Effector CD8-positive, alpha-beta T cell (primary cell): Measurements from ENCODE around the gene KAT5.
"Not testable (repeated sequence)": the region's sequence is repeated elsewhere in the genome, so short reads cannot be mapped to it uniquely, and the experiment has no call there.

ENCODE experiments used
- DNase-seq: peaks from one replicate; lab custom pipeline; 2025; lab: John Stamatoyannopoulos, UW
- total RNA-seq, 4 experiments: gene quantifications; one replicate each; lab custom pipeline; 2026; lab: John Stamatoyannopoulos, UW

The KAT5 gene
- 102 to 115 (median 106) reads per million in 4 experiments for total RNA-seq

GRCh38 chr11:65711785-65712632 lies at the start of gene KAT5:
Gene KAT5, plus strand, starts transcription at chr11:65712252. Its CDS starts 16 bp downstream, at chr11:65712268.
- DNase-seq: peak; percentile 95

- peak; percentile 81 for DNase-seq
Observed at GRCh38 chr11:65662799-65663638, 49.0 kb upstream of the KAT5 start, which contains the start of gene RELA. Gene RELA, minus strand, starts transcription at chr11:65662916. Its CDS starts 84 bp downstream, at chr11:65662832.

GRCh38 chr11:65663639-65664200 lies 48.3 kb upstream of the KAT5 start:
- no peak for DNase-seq

GRCh38 chr11:65672180-65672860 lies 39.7 kb upstream of the KAT5 start:
- no peak for DNase-seq

- no peak for DNase-seq
Observed at GRCh38 chr11:65672982-65673381, 39.1 kb upstream of the KAT5 start.

- DNase-seq: no peak
Observed at GRCh38 chr11:65680192-65680743, 31.8 kb upstream of the KAT5 start.

- not testable (repeated sequence) for DNase-seq
Observed at GRCh38 chr11:65683480-65683879, 28.6 kb upstream of the KAT5 start.

GRCh38 chr11:65685981-65686380 lies 26.1 kb upstream of the KAT5 start:
- no peak for DNase-seq

GRCh38 chr11:65691847-65692246 lies 20.2 kb upstream of the KAT5 start:
- DNase-seq: not testable (repeated sequence)

GRCh38 chr11:65692367-65692766 lies 19.7 kb upstream of the KAT5 start:
- DNase-seq: no peak

GRCh38 chr11:65695459-65696241 lies 16.4 kb upstream of the KAT5 start:
- DNase-seq: no peak

GRCh38 chr11:65696802-65697552 lies 15.1 kb upstream of the KAT5 start:
- no peak for DNase-seq

- no peak for DNase-seq
Observed at GRCh38 chr11:65698205-65698604, 13.8 kb upstream of the KAT5 start.

- DNase-seq: no peak
Observed at GRCh38 chr11:65699306-65699705, 12.7 kb upstream of the KAT5 start.

GRCh38 chr11:65700399-65700798 lies 11.7 kb upstream of the KAT5 start:
- DNase-seq: no peak

- no peak for DNase-seq
Observed at GRCh38 chr11:65701686-65702085, 10.4 kb upstream of the KAT5 start.

- DNase-seq: no peak
Observed at GRCh38 chr11:65703846-65704245, 8.2 kb upstream of the KAT5 start.

- DNase-seq: peak; percentile 61
Observed at GRCh38 chr11:65706303-65706763, 5.7 kb upstream of the KAT5 start.

GRCh38 chr11:65707002-65707401 lies 5.0 kb upstream of the KAT5 start:
- DNase-seq: not testable (repeated sequence)

GRCh38 chr11:65708451-65708850 lies 3.6 kb upstream of the KAT5 start:
- DNase-seq: no peak
